Measurements from ENCODE around the gene LRRTM4.
"Not testable (repeated sequence)": the region's sequence is repeated elsewhere in the genome, so short reads cannot be mapped to it uniquely, and the experiment has no call there.

LRRTM4 gene

DNA sequence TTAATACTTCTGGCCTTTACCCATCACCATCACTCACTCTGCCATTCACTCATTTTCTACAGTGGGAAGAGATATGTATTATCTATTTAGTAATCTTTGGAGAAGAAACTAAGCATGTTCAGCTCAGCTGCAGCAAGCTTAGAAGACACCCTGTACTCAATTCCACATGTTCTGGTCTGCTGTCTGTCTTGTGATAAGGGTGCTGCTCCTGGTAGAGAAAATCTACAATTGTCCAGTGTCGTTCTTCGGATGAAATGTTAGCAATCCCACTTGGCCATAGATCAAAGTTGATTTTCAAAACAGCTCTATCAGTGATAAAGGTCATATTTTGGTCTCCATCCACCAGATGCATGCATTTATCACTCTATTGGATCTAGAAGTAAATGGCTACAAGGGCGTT is 337.1 kb downstream of the LRRTM4 start:
- in situ Hi-C loops (cut with MboI; ENCODE audit: low pct_unique_long_range_greater_than_20kb, low sequenced_read_pairs, unreplicated experiment), result no loop called here
- no peak for DNase-seq (ENCODE audit: low spot score)
- TF ChIP-seq, protein P1, sequence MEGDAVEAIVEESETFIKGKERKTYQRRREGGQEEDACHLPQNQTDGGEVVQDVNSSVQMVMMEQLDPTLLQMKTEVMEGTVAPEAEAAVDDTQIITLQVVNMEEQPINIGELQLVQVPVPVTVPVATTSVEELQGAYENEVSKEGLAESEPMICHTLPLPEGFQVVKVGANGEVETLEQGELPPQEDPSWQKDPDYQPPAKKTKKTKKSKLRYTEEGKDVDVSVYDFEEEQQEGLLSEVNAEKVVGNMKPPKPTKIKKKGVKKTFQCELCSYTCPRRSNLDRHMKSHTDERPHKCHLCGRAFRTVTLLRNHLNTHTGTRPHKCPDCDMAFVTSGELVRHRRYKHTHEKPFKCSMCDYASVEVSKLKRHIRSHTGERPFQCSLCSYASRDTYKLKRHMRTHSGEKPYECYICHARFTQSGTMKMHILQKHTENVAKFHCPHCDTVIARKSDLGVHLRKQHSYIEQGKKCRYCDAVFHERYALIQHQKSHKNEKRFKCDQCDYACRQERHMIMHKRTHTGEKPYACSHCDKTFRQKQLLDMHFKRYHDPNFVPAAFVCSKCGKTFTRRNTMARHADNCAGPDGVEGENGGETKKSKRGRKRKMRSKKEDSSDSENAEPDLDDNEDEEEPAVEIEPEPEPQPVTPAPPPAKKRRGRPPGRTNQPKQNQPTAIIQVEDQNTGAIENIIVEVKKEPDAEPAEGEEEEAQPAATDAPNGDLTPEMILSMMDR (IDR thresholded peaks at IDR 0.05; ENCODE audit: extremely low read depth, insufficient read depth, missing control alignments), result no peak

DNA sequence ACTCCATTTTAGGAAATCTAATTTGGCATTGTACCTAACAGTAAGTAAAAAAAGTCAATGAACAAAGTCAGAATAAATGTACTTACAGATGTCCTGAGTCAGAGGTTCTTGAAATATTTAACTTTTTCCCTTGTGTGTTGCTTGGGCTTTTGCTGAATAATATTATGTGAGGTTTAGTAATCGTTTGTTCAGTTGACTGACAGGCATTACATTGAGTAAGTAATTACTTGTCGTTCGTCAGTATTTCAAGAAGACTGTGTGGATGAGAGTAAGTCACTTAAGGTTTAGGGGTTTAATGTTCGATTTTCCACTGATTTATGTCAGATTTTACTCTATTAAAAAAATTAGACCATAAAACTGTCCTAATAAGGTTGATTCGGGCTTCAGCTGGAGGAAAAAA is 342.9 kb downstream of the LRRTM4 start:
- in situ Hi-C loops (cut with MboI; ENCODE audit: low pct_unique_long_range_greater_than_20kb, low sequenced_read_pairs, unreplicated experiment), result no loop called here
- no peak for DNase-seq (ENCODE audit: low spot score)
- TF ChIP-seq, protein P1 (IDR thresholded peaks at IDR 0.05; ENCODE audit: extremely low read depth, insufficient read depth, missing control alignments), result no peak

DNA sequence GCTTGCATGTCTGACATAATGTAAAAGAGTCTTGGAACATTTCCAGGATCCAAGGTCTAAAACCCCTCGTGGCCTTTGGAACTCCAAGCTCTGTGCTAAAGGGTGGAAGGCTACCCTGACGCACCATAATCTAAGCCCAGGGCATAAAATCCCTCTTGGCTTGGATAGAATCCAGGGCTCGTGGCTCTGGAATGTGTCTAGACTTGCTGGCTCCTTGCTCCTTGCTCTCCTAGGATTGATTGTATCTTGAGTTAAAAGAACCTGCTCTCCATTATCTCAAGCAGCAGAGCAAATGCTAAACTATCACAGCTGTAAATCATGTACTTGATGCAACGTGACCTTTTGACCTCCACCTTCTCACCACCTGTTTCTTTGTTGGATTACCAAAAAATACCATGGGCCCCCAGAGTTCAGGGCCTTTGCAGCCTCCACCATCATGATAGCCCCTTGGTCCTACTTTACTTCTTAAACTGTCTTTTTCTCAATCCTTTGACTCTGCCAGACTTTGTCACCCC is 346.9 kb downstream of the LRRTM4 start:
- in situ Hi-C loops (cut with MboI; ENCODE audit: low pct_unique_long_range_greater_than_20kb, low sequenced_read_pairs, unreplicated experiment); DNase-seq (ENCODE audit: low spot score): not testable (repeated sequence)

DNA sequence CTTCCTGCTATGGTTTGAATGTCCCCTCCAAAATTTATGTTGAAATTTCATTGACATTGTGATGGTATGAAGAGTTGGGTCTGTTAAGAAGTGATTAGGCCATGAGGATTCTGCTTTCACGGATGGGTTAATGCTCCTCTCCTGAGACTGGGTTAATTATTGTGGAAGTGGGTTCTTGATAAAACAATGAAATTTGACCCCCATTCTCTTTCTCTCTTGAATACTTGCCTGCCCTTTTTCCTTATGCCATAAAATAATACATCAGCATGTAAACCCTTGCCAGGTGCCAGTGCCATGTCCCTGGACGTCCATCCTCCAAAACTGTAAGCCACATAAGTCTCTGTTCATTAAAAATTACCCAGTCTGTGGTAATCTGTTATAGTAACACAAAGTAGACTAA is 352.8 kb downstream of the LRRTM4 start:
- TF ChIP-seq, protein P1 (IDR thresholded peaks at IDR 0.05; ENCODE audit: extremely low read depth, insufficient read depth, missing control alignments), result no peak
- no peak for DNase-seq (ENCODE audit: low spot score)
- in situ Hi-C loops (cut with MboI; ENCODE audit: low pct_unique_long_range_greater_than_20kb, low sequenced_read_pairs, unreplicated experiment), result no loop called here

DNA sequence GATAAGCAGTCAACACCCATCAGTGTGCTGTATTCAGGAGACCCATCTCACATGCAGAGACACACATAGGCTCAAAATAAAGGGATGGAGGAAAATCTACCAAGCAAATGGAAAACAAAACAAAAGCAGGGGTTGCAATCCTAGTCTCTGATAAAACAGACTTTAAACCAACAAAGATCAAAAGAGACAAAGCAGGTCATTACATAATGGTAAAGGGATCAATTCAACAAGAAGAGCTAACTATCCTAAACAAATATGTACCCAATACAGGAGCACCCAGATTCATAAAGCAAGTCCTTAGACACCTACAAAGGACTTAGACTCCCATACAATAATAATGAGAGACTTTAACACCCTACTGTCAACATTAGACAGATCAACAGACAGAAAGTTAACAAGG is 358.2 kb downstream of the LRRTM4 start:
- in situ Hi-C loops (cut with MboI; ENCODE audit: low pct_unique_long_range_greater_than_20kb, low sequenced_read_pairs, unreplicated experiment), result not testable (repeated sequence)

GRCh38 chr2:77161009-77161408 is 361.2 kb downstream of the LRRTM4 start:
- DNase-seq (ENCODE audit: low spot score), result no peak
- TF ChIP-seq, protein P1 (IDR thresholded peaks at IDR 0.05; ENCODE audit: extremely low read depth, insufficient read depth, missing control alignments), result no peak
- in situ Hi-C loops (cut with MboI; ENCODE audit: low pct_unique_long_range_greater_than_20kb, low sequenced_read_pairs, unreplicated experiment), result no loop called here

More for the DNA sequence above, 358.2 kb downstream of the LRRTM4 start:
- not testable (repeated sequence) for DNase-seq (ENCODE audit: low spot score)

DNA sequence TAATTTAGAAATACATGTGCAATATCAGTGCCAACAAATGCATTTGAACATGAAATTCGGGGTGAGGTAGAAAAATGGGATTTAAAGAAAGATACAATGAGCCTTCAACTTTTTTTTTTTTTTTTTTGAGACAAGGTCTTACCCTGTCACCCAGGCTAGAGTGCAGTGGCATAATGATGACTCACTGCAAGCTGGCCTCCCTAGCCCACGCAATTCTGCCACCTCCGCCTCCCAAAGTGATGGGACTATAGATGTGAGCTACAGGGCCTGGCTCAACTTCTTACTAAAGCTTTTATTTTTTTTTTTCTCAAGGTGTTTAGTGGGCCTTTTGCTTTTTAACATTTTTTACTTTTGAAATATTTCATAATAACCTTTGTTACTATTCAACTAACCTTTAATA is 365.6 kb downstream of the LRRTM4 start:
- in situ Hi-C loops (cut with MboI; ENCODE audit: low pct_unique_long_range_greater_than_20kb, low sequenced_read_pairs, unreplicated experiment), result no loop called here
- TF ChIP-seq, protein P1 (IDR thresholded peaks at IDR 0.05; ENCODE audit: extremely low read depth, insufficient read depth, missing control alignments), result no peak
- no peak for DNase-seq (ENCODE audit: low spot score)

DNA sequence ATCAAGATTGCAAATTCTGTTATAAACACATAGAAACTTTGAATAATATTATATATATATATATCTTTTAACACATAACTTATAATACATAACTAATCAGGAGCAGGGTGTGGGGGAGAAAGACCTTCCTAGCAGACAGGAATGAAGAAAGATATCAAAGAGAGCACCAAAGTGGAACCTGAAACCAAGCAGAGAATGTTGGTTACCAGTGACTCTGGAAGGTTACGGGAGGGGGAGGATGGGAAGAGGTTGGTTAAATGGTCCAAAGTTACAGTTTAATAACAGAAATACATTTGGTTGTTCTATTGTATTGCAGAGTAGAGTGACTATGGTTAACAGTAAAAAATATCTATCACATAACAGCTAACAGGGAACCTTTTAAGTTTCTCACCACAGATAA is 366.7 kb downstream of the LRRTM4 start:
- no peak for DNase-seq (ENCODE audit: low spot score)
- TF ChIP-seq, protein P1 (IDR thresholded peaks at IDR 0.05; ENCODE audit: extremely low read depth, insufficient read depth, missing control alignments), result no peak
- in situ Hi-C loops (cut with MboI; ENCODE audit: low pct_unique_long_range_greater_than_20kb, low sequenced_read_pairs, unreplicated experiment), result no loop called here
